Measurements from ENCODE around the gene POLR3GL.
A peak's percentile ranks its signal among the peaks of the same experiment; 100 is the strongest.

Gene POLR3GL

DNA sequence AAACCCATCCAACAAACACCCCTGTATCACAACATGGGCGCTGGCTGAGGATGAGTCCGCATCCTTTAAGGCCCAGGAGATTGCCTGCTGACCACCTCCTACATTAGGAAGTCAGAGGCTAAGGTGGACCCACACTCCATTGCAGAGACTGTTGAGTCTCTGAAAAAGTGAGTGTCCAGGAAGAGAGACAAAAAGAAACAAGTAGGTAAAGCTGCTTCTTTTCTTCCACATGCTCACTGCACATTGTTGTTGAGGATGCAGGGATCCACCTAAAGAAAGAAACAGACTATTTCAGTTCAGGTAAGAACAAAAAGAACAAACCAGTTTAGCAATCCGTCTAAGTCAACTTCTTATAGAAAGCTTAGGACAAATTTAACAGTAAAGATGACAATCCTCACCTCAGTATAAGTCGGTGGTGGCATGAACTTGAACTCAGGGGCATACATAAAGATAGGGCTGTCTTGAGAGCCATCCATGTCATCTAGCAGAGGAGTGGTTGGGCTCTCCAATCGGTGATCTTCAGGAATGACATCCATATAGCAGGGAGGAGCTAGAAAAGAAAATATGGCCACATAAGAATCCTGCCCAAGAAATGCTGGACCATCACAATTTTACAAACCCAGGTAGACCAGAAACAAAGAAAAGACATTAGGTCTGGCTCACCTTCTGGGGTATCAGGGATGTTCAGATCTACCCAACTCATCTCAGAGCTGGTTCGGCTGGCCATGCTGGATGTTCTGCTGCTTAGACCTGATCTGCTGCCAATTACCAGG is 29.3 kb downstream of the POLR3GL start:
- no peak for DNase-seq

DNA sequence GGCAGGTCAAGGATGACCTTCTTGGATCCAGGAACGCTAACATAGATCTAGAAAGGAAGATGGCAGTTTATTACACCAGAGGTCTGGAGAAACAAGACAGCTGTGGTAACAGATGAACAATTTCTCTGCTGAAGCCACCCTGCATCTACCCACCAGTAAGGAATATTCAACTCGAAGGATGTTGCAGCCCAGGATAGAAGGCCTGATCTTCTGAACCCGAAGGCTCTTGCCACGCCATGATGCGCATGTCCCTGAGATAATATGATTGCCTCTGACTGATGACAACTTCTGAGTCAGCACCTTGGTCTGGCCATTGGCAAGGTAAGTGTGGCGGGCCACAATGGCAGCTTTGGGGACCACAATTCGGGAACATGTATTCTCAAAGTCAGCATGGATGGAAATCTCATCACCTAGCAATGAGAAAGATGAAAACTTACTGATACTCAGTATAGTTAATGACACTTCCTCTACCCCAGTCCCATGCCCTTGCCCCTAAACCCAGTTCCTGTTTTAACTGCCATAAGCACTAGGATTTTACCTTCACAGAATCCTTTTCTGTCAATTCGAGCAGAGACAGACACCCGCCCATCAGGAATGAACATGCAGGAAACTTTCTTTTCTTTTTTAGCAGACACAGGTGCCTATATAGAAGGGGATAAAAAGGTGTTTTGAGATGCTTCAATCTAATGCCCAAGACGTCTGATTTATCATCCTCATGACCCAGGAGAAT is 30.1 kb downstream of the POLR3GL start:
- peak; percentile 46 for DNase-seq

DNA sequence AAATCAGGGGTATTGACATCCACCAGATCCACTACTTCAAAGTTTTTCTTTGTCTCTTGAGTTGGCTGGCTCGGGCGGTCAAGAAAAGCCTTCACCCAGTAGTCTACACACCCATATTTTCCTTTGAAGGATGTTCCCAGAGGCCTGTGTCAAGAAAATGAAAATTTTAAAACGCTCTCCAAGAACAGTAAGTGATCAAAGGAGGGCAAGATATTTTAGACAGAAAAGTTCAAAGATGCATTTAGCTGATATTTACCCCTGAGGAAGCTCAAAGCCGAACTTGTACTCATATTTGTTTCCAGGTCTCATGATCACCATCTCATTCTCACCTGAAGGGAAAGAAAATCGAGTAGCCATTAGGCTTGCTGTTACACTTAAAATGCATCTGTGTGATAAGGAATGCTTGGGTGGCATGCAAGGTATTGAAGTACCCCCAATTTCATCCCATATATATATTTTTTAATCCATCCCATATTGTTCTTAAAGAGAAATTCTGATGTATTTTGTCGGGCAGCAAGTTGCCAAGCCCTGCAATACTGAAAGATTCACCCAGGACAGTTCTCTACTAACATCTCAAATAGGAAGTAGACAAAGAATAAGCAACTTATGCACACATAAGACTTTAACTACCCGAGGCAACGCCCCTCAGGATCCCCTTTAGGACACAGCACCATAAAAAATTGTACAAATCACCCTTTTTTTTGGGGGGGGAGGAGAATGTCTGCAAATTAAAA is 30.8 kb downstream of the POLR3GL start:
- DNase-seq = no peak

DNA sequence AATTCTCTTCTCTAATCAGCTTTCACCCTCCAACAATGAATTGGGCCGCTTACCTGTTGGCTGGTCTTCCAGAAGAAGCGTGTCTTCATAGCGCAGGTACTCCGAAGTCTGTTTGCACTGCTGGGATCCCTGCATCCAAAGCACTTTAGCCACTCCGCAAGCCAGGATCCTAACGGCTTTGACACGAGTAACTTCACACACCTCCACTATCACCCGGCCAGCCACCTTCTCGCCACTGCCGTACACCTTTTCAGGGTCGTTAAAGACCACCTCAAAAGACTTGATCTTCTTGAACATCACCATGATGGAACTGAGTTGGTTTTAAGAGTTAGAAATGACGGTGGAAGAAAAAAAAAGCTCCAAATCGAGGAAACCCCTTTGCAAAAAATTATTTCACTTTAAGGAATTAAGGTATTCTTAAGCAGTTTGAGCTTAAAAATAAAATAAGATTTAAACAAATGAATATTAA is 31.5 kb downstream of the POLR3GL start:
- DNase-seq = no peak

GRCh38 chr1:145996433-145997015 is 32.0 kb downstream of the POLR3GL start, which contains the start of gene TXNIP:
Gene TXNIP (minus strand): TSS chr1:145996579. CDS start chr1:145996266, 313 bp downstream.
- peak; percentile 98 for DNase-seq

DNA sequence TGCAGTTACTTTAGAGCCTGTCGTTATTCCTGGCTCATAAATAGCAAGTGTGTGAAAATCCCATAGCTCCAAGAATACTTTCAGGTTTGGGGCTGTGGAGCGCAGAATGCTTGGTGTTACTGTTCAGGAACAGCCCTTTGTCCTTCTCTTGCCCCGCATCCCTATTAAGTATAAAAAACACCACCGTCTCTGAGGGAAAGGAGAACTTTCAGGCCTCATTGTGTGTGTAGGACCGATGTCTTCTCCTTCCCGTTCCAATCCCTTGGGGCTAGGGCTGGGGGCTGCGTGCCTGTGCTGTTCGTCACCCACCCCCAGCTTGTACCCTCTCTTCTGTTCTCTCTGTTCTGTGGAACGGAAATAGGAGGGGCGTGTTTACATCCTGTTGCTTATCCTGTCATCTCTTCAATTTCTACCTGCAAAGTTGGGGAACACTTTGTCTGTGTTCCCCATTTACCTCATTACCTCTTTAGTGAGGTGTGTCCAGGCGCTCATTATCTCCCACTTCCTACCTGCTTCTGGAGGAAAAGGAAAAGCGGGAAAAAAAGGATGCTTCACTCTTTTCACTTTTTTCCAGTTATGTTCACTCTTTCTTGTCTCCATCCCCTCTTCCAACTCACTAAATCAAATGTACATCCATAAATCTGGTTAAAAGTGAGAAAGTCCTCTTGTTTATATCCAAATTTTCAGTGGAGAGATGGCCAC is 32.7 kb downstream of the POLR3GL start:
- DNase-seq = peak; percentile 45

DNA sequence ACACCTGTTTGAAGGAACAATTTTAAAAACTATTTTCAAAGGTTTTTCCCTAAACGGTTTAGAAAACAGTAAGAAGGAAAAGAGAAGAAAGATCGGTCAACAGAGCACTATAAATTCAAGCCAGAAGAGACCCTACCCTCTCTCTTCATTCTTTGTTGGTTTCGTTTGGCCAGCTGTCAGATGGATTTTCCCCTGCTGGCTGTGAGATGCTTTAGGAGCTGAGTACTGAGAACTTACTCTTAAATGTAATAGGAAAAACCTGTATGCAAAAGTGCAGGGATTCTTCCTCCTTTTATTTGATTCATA is 33.2 kb downstream of the POLR3GL start:
- DNase-seq = no peak

DNA sequence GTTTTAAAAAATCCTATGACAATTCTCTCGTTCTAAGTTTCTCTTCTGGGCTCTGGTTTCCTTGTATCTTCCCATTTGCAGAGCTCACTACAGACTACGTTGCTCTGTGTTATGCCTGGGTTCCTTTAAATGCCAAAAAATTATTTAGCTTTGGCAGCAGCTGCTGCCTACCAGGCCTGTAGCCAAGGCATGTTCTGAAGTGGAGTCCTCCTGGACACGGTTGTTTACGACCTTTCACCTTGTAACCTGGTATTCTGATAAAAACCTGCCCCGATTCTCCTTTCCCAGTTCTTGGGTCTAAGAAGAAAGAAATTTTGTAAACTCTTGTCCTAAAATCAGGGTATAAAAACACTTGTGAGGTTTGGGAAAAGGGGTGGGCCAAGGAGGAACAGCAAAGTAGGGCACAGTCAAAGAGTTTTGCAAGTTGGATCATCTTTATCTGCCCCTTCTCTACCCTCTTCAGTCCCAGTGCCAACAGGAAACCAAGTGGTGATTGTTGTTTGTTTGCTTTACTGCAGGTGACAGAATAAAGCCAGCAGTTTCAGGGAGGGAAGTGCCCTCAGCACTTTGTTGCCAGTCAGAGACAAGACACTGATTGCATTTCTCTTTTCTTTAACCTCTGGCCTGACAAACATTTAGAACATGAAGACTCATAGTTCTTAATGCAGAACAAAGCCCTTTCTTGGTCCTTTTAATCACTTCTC is 35.0 kb downstream of the POLR3GL start:
- no peak for DNase-seq

DNA sequence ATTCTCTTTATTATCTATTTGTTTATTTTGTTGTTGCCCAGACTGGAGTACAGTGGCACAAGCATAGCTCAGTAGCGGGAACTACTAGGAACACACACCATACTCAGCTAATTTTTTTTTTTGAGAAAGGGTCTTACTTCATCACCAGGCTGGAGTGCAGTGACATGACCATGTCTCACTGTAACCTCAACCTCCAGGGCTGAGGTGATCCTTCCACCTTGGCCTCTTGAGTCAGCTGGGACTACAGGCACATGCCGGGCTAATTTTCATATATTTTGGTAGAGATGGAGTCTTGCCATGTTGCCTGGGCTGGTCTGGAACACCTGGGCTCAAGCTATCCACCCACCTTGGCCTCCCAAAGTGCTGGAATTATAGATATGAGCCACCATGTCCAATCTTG is 37.2 kb downstream of the POLR3GL start:
- DNase-seq = no peak

- DNase-seq = no peak
Measured at GRCh38 chr1:146007489-146008133, 43.1 kb downstream of the POLR3GL start.

- DNase-seq = no peak
Measured at GRCh38 chr1:146010126-146010738, 45.7 kb downstream of the POLR3GL start.

GRCh38 chr1:146012703-146013558 is 48.4 kb downstream of the POLR3GL start:
- DNase-seq = peak; percentile 58

GRCh38 chr1:146013559-146013922 is 49.1 kb downstream of the POLR3GL start:
- DNase-seq = no peak

DNA sequence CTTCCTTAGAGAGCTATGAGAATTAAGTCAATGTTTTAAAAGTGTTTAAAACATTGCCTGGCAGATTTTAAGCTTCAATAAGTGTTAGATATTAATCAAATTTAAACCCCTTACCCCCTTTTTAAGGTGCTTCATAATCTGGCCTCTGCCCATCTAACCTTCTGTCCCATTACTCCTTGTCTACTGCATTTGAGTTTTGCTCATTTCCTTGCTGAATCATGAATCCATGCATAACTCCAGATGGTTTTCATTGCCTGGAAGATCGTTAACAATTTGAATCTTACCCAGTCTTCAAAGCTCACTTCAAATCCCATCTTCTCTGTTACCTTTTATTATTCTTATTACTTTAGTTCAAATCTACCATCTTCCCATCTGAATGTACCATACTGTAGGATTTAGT is 52.4 kb downstream of the POLR3GL start:
- no peak for DNase-seq

- no peak for DNase-seq
Measured at GRCh38 chr1:146019231-146020057, 55.0 kb downstream of the POLR3GL start.

- peak; percentile 31 for DNase-seq
Measured at GRCh38 chr1:146020058-146021049, 55.9 kb downstream of the POLR3GL start.

DNA sequence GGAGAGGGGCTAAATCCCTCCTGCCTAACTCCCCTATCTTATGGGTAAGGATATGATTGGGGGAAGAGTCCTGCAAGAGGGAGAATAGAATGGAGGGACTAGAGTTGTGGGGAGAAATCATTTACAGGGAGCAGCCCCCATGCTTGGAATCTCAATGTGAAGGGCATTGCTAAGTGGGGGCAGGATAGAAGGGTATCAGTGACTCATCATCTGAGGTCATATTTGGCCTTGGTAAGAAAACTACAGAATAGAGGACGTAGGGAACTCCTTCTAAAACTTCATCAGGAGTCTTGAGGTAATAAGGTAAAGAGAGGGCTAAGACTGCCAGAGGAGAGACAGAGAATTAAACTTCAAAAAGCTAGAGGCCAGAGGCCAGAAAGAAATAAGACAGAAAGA is 56.6 kb downstream of the POLR3GL start:
- DNase-seq = no peak
